OCI-LY3 (cell line): ENCODE data around the gene ANKS6.

Experiments
- CTCF ChIP-seq: fragments of 200-600, 300-600 bp; sonication (generic); IDR thresholded peaks from 2 replicates; pipeline ENCODE4 v1.5.1; 2014; ENCODE audit warnings: antibody characterized with exemption, low read length, low read depth
- EZH2phosphoT487 ChIP-seq: fragments of 200-600 bp; shearing (Covaris generic); IDR thresholded peaks from 2 replicates; pipeline ENCODE4 v1.6.1; 2018; ENCODE audit warnings: antibody characterized with exemption, mixed run types, low read depth

- no peak for TF ChIP-seq CTCF
- no peak for TF ChIP-seq EZH2phosphoT487
Observed at GRCh38 chr9:98706651-98707165, 89.6 kb downstream of the ANKS6 start.
